Sigmoid colon (tissue), 7 donors: ENCODE data around the gene MRPL24. TPM values are rescaled to one million over a fixed set of nuclear protein-coding genes. Genes with fewer than 3 reads are reported as not detected.

Source experiments
- DNase-seq: peaks from one replicate; pipeline ENCODE4 v3.0.0-alpha.2; 2019
- H3K27ac ChIP-seq, 4 donors: fragments of 200-600 bp; sonication (generic); one replicate each; pipeline ENCODE4 v1.5.1; 2016 to 2019; ENCODE audit warnings: mild to moderate bottlenecking in 1 of 4
- H3K27me3 ChIP-seq, 3 donors: fragments of 200-600 bp; sonication (generic); one replicate each; pipeline ENCODE4 v1.5.1; 2019; ENCODE audit warnings: mild to moderate bottlenecking in 1 of 3
- H3K36me3 ChIP-seq, 4 donors: fragments of 200-600 bp; sonication (generic); one replicate each; pipeline ENCODE4 v1.5.1; 2016 to 2019
- H3K4me1 ChIP-seq, 4 donors: fragments of 200-600 bp; sonication (generic); one replicate each; pipeline ENCODE4 v1.5.1; 2017 to 2019
- H3K4me3 ChIP-seq, 4 donors: fragments of 200-600 bp; sonication (generic); one replicate each; pipeline ENCODE4 v1.5.1; 2017 to 2019; ENCODE audit warnings: mild to moderate bottlenecking in 2 of 4, moderate library complexity in 1 of 4
- H3K9me3 ChIP-seq, 4 donors: fragments of 200-600 bp in 3 of 4; sonication (generic) in 3 of 4; one replicate each; pipeline versions ENCODE4 v1.5.1 to v1.6.1; 2013 to 2019
- EP300 ChIP-seq, 4 donors: sonication (generic); formaldehyde crosslinking; IDR thresholded peaks; one replicate each; pipeline ENCODE4 v1.6.1; 2017; ENCODE audit warnings: antibody characterized with exemption in 4 of 4
- POLR2A ChIP-seq, 2 donors: fragments of 450-650 bp; IDR thresholded peaks; one replicate each; pipeline ENCODE4 v1.6.1; 2016; ENCODE audit warnings: antibody characterized with exemption in 2 of 2, mild to moderate bottlenecking in 2 of 2, moderate library complexity in 2 of 2
- POLR2AphosphoS5 ChIP-seq, 4 donors: sonication (generic); formaldehyde crosslinking; IDR thresholded peaks; one replicate each; pipeline ENCODE4 v1.6.1; 2017; ENCODE audit warnings: antibody characterized with exemption in 4 of 4
- WGBS, 2 donors: extraction: QIAGEN DNeasy Blood & Tissue Kit; methylation state at CpG; one replicate each; pipeline ENCODE4 v1.1.7; 2013; 5-methylcytosine and 5-hydroxymethylcytosine counted together
- intact Hi-C: fragments of 100-400 bp; cut with DNase I; formaldehyde crosslinking; loops from one replicate; pipeline ENCODE4 v1.15.1; 2023
- polyA plus RNA-seq, 3 donors: library from polyadenylated mRNA; stranded (reverse); fragments of 200-250 nt; gene quantifications; one replicate each; pipeline ENCODE4 v1.2.3, GENCODE V29; 2013
- total RNA-seq, 4 donors: library from RNA; depleted of rRNA; stranded (reverse); fragments of >200 nt; gene quantifications; one replicate each; pipeline ENCODE4 v1.1.0, GENCODE V29; 2016
- TF ChIP-seq, protein P1 (sequence below), 4 experiments: fragments of 450-650 bp in 3 of 4; fragments of 200-600 bp in 1 of 4; IDR thresholded peaks; one replicate each; pipeline ENCODE4 v1.5.1; 2016 to 2019; ENCODE audit warnings: antibody characterized with exemption in 4 of 4, mild to moderate bottlenecking in 3 of 4, moderate library complexity in 2 of 4
- donor health status: healthy with polysubstance abuse.
- donor health status: Bipolar disorder and iron deficiency.
- donor health status: healthy.

MRPL24 gene
- total and polyA plus RNA-seq, 7 donors, result 53.0 to 81.1 (median 68.5) TPM

DNA sequence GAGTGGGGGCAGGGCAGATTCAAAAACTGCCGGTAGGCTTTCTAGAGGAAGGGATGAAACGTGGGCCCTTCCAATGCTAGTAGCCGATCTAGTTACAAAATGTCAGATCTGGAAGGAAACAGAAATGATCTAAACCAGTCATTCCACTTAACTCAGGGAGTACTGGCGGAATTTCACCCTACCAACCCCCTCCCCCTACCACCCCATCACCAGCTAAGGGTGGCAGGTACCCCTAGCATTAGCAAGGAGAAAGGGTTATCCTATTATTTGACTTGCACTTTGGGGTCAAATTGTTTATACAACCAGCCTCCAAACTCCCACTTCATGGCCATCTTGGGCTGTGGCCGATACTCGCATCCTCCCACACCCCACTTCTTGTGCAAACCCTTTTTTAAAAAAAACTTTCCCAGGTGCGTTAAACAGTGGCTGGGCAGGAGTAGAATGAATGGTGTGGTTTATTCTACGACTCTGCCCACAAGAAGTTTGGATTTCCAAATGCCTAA lies 644 bp upstream of the MRPL24 start:
- Histone ChIP-seq H3K27ac (peak overlapping the region; percentile 83 to 88 (median 86)), H3K4me1 (peaks cover 0 to 39% (median 35%) of the 10 kb centered on the region in 4 donors), H3K9me3 (no peaks in the 10 kb centered on the region), H3K27me3 (no peaks in the 10 kb centered on the region), H3K36me3 (peaks cover 30 to 50% (median 35%) of the 10 kb centered on the region in 4 donors), H3K4me3 (peak overlapping the region in 3 of 4 donors; percentile 64 to 75 (median 73))
- intact Hi-C loops, result loop anchor here (1.0 kb wide), 1 partner anchor 12 kb away; no protein-coding TSS in a partner anchor
- 51 to 57% methylated on average over 8 of the region's 8 CpGs for WGBS, 2 donors
- no peak for TF ChIP-seq EP300 (IDR thresholded peaks at IDR 0.05)
- no peak for TF ChIP-seq POLR2A (IDR thresholded peaks at IDR 0.05)
- TF ChIP-seq, protein P1, sequence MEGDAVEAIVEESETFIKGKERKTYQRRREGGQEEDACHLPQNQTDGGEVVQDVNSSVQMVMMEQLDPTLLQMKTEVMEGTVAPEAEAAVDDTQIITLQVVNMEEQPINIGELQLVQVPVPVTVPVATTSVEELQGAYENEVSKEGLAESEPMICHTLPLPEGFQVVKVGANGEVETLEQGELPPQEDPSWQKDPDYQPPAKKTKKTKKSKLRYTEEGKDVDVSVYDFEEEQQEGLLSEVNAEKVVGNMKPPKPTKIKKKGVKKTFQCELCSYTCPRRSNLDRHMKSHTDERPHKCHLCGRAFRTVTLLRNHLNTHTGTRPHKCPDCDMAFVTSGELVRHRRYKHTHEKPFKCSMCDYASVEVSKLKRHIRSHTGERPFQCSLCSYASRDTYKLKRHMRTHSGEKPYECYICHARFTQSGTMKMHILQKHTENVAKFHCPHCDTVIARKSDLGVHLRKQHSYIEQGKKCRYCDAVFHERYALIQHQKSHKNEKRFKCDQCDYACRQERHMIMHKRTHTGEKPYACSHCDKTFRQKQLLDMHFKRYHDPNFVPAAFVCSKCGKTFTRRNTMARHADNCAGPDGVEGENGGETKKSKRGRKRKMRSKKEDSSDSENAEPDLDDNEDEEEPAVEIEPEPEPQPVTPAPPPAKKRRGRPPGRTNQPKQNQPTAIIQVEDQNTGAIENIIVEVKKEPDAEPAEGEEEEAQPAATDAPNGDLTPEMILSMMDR (IDR thresholded peaks at IDR 0.05), result no peak
- no peak for TF ChIP-seq POLR2AphosphoS5 (IDR thresholded peaks at IDR 0.05)
- no peak for DNase-seq

DNA sequence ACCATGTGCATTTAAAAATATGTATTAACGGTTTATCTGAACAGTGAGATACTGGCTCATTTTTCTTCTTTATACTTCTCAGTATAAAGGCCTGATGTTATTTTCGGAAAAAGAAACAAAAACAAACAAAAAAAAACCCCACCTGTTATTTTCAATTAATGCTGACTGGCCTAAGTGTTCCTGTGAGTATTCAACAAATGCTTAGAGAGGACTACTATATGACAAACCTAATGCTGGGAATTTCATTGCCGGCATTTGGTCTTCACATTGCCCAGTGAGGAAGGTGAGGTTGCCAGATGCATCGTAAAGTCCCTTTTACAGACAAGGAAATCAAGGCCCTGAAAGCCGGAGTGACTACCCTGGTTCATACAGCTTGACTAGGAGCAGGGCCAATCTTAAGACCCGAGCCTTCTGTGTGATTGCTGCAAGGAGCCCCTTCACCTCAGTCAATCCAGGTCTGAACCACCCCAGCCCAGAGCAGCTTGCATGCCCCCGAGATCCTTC lies 599 bp downstream of the MRPL24 start:
- Histone ChIP-seq H3K27me3 (no peaks in the 10 kb centered on the region), H3K27ac (peak overlapping the region; percentile 83 to 88 (median 86)), H3K4me3 (peak overlapping the region; percentile 64 to 79 (median 74)), H3K4me1 (peaks cover 0 to 26% (median 23%) of the 10 kb centered on the region in 4 donors), H3K9me3 (no peaks in the 10 kb centered on the region), H3K36me3 (peaks cover 30 to 61% (median 35%) of the 10 kb centered on the region in 4 donors)
- intact Hi-C loops, result no loop called here
- WGBS, 2 donors, result 11 to 21% methylated on average over 7 of the region's 7 CpGs
- no peak for DNase-seq
- TF ChIP-seq POLR2AphosphoS5 (IDR thresholded peaks at IDR 0.05) (no peak), EP300 (IDR thresholded peaks at IDR 0.05) (no peak), POLR2A (IDR thresholded peaks at IDR 0.05) (no peak)
- TF ChIP-seq, protein P1 (IDR thresholded peaks at IDR 0.05), result no peak

DNA sequence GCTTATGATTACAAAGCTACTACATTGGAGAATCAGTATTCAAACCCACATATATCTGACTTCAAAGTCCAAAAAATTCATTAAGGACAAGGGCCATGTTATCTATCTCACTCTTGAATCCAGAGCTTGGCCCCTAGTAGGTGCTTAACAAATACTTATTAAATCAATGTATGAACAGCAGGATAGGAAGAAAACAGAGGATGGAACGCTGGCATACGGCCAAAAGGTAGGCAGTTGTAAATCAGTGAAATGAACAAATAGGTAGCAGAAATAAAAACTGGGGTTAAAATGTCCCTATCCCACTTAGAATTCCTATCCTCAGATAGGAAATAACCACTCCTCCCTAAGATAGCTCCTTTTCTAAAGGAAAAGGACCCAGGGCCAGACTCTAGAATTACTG lies 2.0 kb downstream of the MRPL24 start:
- no peak overlapping the region for H3K27ac ChIP-seq
- H3K36me3 ChIP-seq, result peaks cover 22 to 61% (median 24%) of the 10 kb centered on the region in 4 donors
- H3K4me3 ChIP-seq, result no peak overlapping the region
- 78 to 89% methylated on average over 2 of the region's 2 CpGs for WGBS, 2 donors
- DNase-seq, result no peak
- peaks cover 0 to 19% (median 17%) of the 10 kb centered on the region in 4 donors for H3K4me1 ChIP-seq
- TF ChIP-seq POLR2A (IDR thresholded peaks at IDR 0.05) (no peak), POLR2AphosphoS5 (IDR thresholded peaks at IDR 0.05) (no peak), EP300 (IDR thresholded peaks at IDR 0.05) (no peak)
- TF ChIP-seq, protein P1 (IDR thresholded peaks at IDR 0.05), result no peak
- H3K9me3 ChIP-seq, result no peaks in the 10 kb centered on the region
- intact Hi-C loops, result no loop called here
- H3K27me3 ChIP-seq, result no peaks in the 10 kb centered on the region

DNA sequence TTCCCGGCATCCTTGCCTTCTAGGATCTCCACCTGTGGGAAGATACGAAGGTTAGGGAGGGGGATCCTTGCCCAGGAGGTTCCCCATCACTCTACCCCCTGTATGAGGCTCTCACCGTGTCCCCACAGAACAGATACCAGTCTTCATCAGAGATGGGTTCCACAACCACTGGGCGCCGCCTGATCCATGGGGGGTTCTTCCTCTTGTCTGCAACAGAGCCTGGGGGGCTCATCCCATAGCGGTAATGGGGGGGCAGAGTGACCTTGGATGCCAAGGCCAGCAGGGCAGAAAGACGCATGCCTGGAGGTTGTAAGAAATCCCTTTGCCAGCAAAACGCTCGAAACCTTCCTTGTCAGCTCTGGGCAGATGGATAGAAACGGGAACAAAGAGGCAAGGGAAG lies 2.5 kb downstream of the MRPL24 start:
- H3K27ac ChIP-seq, result no peak overlapping the region
- H3K27me3 ChIP-seq, result no peaks in the 10 kb centered on the region
- no peak for DNase-seq
- H3K4me3 ChIP-seq, result no peak overlapping the region
- no peaks in the 10 kb centered on the region for H3K9me3 ChIP-seq
- intact Hi-C loops, result no loop called here
- no peak for TF ChIP-seq POLR2A (IDR thresholded peaks at IDR 0.05)
- TF ChIP-seq POLR2AphosphoS5 (IDR thresholded peaks at IDR 0.05), result no peak
- TF ChIP-seq EP300 (IDR thresholded peaks at IDR 0.05), result no peak
- TF ChIP-seq, protein P1 (IDR thresholded peaks at IDR 0.05), result no peak
- peaks cover 0 to 19% (median 17%) of the 10 kb centered on the region in 4 donors for H3K4me1 ChIP-seq
- peaks cover 18 to 61% (median 20%) of the 10 kb centered on the region in 4 donors for H3K36me3 ChIP-seq
- 88 to 94% methylated on average over 10 of the region's 10 CpGs for WGBS, 2 donors
